ENCODE measurements around the gene CGA.

CGA gene

DNA sequence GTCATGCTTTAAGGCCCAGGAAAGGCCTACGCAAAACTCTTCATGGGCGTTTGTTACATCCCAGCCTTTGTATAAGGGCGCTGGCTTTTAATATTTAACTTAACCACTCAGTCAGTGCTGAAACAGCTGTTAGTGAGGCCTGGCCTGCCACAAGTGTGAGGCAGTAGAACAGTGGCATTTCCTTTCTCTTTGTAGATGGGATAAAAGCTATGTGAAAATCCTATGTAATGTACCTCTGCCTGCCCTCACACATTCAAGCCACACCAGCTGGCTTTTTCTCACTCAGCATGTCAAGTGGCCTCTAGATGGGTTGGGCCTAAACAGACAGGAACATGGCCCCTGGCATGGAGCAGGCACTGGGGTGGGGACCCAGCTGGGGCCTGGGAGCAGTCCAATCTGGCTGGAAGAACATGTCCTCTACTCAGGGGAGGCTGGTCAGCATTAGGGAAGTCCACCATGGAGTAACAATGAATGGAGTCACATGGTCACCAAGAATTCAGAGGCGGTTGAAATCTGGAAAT is 20.7 kb downstream of the CGA start:
- TF ChIP-seq, protein P1, sequence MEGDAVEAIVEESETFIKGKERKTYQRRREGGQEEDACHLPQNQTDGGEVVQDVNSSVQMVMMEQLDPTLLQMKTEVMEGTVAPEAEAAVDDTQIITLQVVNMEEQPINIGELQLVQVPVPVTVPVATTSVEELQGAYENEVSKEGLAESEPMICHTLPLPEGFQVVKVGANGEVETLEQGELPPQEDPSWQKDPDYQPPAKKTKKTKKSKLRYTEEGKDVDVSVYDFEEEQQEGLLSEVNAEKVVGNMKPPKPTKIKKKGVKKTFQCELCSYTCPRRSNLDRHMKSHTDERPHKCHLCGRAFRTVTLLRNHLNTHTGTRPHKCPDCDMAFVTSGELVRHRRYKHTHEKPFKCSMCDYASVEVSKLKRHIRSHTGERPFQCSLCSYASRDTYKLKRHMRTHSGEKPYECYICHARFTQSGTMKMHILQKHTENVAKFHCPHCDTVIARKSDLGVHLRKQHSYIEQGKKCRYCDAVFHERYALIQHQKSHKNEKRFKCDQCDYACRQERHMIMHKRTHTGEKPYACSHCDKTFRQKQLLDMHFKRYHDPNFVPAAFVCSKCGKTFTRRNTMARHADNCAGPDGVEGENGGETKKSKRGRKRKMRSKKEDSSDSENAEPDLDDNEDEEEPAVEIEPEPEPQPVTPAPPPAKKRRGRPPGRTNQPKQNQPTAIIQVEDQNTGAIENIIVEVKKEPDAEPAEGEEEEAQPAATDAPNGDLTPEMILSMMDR (IDR thresholded peaks at IDR 0.05; ENCODE audit: insufficient read depth, low read depth, low read length, missing control alignments), result no peak
- no peak overlapping the region for H3K4me3 ChIP-seq (ENCODE audit: low read length)
- DNase-seq (ENCODE audit: low read depth), result no peak

DNA sequence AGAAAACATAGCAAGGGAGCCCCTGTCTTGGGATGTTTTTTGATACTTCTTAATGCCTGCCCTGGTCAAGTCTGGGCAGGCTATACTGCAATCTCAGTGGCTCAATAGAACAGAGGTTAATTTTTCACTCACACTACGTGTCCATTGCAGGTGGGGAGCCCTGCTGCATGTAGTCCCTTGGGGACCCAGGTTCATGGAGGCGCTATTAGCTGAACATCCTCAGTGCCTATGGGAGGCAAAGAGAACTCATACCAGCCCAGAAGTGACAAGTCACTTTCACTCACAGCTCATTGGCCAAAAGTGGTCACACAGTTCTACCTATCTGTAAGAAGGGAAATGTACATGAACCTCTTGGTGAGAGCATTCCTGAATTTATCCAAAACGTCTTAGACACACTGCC is 23.2 kb downstream of the CGA start:
- no peak for DNase-seq (ENCODE audit: low read depth)
- TF ChIP-seq, protein P1 (IDR thresholded peaks at IDR 0.05; ENCODE audit: insufficient read depth, low read depth, low read length, missing control alignments), result no peak

DNA sequence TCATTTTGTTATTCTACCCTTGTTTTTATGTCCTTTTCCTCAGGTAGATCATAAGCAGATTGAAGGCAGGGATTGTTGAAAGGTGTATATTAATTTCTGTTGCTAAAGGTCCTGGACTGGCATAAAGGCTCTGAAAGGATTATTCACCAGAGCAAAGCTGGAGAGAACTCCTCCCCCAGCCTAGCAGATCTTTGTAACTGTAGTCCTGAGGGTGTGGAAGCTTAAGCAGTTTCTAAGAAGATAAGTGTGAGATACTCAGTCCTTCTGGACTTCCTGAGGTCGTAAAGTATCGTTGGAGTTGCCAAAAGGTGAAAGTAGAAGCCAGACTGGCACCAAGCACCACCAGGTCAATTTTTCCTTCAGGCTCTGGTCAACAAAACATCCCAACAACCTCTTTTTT is 24.2 kb downstream of the CGA start:
- no peak overlapping the region for H3K4me3 ChIP-seq (ENCODE audit: low read length)
- no peak for DNase-seq (ENCODE audit: low read depth)
- TF ChIP-seq, protein P1 (IDR thresholded peaks at IDR 0.05; ENCODE audit: insufficient read depth, low read depth, low read length, missing control alignments), result no peak

More for the DNA sequence above, 23.2 kb downstream of the CGA start:
- no peak overlapping the region for H3K4me3 ChIP-seq (ENCODE audit: low read length)

DNA sequence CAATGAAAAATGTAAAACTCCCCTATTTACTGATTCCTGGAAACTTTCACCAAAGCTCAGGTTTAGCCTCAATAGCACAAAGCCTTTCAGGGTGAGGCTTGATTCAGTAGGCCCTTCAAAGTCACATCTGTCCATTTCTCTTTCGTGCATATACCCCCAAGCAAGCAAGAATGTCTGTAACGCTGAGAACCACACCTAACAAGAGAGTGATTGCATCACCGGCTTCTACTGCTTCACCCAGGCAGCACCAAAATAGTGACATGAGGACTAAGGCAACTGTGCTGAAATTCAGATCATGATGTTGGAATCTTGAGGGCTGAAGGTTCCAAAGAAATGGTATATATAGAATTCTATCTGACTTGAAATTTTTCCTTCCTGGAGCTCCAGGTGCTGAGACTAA is 26.1 kb downstream of the CGA start:
- no peak overlapping the region for H3K4me3 ChIP-seq (ENCODE audit: low read length)
- peak; percentile 7 for DNase-seq (ENCODE audit: low read depth)
- TF ChIP-seq, protein P1 (IDR thresholded peaks at IDR 0.05; ENCODE audit: insufficient read depth, low read depth, low read length, missing control alignments), result no peak

DNA sequence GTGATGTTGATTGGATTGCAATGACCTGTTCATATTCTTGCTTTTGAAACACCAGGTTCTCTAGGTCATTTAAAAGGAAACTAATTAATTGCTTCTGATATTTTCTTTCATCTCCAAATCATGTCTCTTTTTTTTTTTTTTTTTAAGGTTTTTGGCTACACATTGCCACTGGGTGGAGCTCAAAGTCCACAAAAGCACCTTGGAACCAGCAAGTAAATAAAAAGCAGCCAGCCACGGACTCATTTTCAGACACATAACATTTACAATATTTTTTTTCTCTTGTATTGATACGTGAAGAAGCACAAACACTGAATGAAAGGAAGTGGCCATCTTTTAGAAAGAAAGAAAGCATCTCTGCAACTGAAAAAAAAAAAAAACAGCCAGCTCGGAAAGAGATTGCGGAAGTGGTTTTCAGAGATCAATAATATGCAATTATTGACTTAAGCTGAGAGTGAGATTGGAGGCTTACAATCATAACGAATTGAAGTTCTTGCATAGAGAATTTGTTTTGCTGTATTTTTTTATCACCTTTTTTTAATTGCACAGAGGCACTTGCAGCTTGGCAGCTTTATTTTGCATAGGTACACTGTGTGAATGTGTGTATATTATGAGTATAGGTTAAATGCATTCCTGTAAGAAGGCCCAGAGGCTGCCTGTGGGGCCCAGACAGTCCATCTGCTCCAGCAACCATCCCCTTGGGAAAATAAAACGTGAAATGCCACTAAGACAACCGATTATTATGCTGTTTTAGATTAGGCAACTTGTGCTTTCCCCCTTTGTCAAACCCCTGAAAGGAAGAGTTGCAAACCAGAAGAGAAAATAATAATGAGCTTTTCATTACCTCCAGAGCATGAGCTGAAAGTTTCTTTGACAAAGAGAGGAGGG is 28.2 kb downstream of the CGA start:
- H3K4me3 ChIP-seq (ENCODE audit: low read length), result peak overlapping the region; percentile 1
- TF ChIP-seq, protein P1 (IDR thresholded peaks at IDR 0.05; ENCODE audit: insufficient read depth, low read depth, low read length, missing control alignments), result peak; percentile 63
- DNase-seq (ENCODE audit: low read depth), result peak; percentile 71

DNA sequence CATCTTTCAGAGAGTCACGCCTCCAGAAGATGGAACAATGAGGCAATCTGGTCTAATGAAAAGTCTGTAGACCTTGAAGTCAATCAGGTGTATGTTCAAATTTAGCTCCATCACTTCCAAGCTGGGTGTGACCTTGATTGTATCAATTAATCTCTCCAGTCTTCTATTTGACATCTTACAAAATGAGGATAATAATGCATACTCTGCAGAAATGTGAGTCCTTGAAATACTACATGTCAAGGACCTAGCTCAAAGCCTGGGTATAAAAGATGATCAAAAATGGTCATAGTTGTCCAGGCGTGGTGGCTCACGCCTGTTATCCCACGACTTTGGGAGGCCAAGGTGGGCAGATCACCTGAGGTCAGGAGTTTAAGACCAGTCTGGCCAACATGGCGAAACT is 29.8 kb downstream of the CGA start:
- no peak overlapping the region for H3K4me3 ChIP-seq (ENCODE audit: low read length)
- no peak for DNase-seq (ENCODE audit: low read depth)
- TF ChIP-seq, protein P1 (IDR thresholded peaks at IDR 0.05; ENCODE audit: insufficient read depth, low read depth, low read length, missing control alignments), result no peak
